ENCODE data around the gene WNK1. TPM values are rescaled to one million over a fixed set of nuclear protein-coding genes. Genes with fewer than 3 reads are reported as not detected.

The WNK1 gene
- total and polyA plus RNA-seq, 2 of the 8 experiments (the other 6 are each of a cell fraction or from before 2014, with no cell fraction given), result 88.2 to 157 TPM

DNA sequence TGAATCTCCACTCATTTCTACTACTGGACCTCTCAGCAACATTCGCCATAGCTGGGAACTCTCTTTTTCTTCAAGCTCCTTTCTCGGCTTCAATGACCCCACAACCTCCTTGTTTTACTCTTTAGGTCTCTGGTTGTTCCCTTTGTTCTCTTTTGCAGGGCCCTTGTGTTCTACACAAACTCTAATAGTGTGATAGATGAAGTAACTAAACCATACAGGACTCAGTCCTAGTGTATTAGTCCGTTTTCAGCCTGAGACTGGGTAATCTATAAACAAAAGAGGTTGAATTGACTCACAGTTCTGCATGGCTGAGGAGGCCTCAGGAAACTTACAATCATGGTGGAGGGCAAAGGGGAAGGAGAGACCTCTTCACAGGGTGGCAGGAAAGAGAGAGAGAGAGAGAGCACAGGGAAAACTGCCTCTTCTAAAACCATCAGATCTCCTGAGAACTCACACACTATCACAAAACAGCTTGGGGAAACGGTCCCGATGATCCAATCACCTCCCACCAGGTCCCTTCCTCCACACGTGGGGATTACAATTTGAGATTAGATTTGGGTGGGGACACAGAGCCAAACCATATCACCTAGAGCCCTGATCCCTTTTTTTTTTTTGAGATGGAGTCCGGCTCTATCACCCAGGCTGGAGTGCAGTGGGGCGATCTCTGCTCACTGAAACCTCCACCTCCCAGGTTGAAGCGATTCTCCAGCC is 32.0 kb upstream of the WNK1 start:
- Histone ChIP-seq H3K9ac (replicated peaks in 1 of 4; ENCODE audit: extremely low read depth in 1 of 4, low read depth in 3 of 4, low read length in 3 of 4) (no peak overlapping the region), H2BK12ac (ENCODE audit: low read depth, low read length) (peak overlapping the region; percentile 30; the same call in 1 of the 2 replicates), H2BK20ac (ENCODE audit: low read length) (peak overlapping the region; percentile 34; the same call in 1 of the 2 replicates), H3K9me3 (ENCODE audit: insufficient read depth in 2 of 2, low read depth in 1 of 2, low read length in 1 of 2) (no peaks in the 10 kb centered on the region), H3K79me1 (ENCODE audit: low read depth, low read length) (no peaks in the 10 kb centered on the region), H3K27ac (ENCODE audit: low read depth, low read length) (no peak overlapping the region), H4K20me1 (replicated peaks in 1 of 2; ENCODE audit: control insufficient read depth in 1 of 2, insufficient read depth in 2 of 2, low read length in 2 of 2) (no peaks in the 10 kb centered on the region), H2BK120ac (replicated peaks; ENCODE audit: low read depth, low read length) (no peak overlapping the region), H3K18ac (ENCODE audit: extremely low read depth, low read length) (peak overlapping the region; percentile 22; the same call in 1 of the 2 replicates), H3K27me3 (replicated peaks in 1 of 4; ENCODE audit: control insufficient read depth in 3 of 4, extremely low read depth in 1 of 4, insufficient read depth in 3 of 4, low read length in 3 of 4) (no peaks in the 10 kb centered on the region), H3K4ac (replicated peaks; ENCODE audit: insufficient read length, low read depth, low read length) (no peak overlapping the region), H4K91ac (replicated peaks; ENCODE audit: insufficient read length, low read length) (no peak overlapping the region), H3K4me3 (ENCODE audit: extremely low read depth in 1 of 4, insufficient read depth in 2 of 4, low read depth in 3 of 4, low read length in 4 of 4) (no peak overlapping the region), H3K4me2 (ENCODE audit: insufficient read depth in 1 of 2, low read depth in 2 of 2, low read length in 2 of 2) (no peak overlapping the region), H2AK5ac (ENCODE audit: low read depth, low read length) (no peak overlapping the region), H3K23ac (ENCODE audit: insufficient read length) (no peak overlapping the region), H3K4me1 (replicated peaks in 1 of 4; ENCODE audit: control insufficient read depth in 3 of 4, insufficient read depth in 4 of 4, low read length in 3 of 4) (peaks cover 0 to 12% (median 2%) of the 10 kb centered on the region in 4 experiments), H4K8ac (ENCODE audit: extremely low read depth, insufficient read depth, low read length) (no peak overlapping the region), H2AFZ (ENCODE audit: low read length) (peak overlapping the region; percentile 94), H3K36me3 (ENCODE audit: control insufficient read depth in 2 of 4, insufficient read depth in 4 of 4, low read length in 3 of 4) (no peaks in the 10 kb centered on the region), H4K5ac (ENCODE audit: insufficient read length, low read depth, low read length) (no peak overlapping the region), H2BK5ac (ENCODE audit: low read depth, low read length) (no peak overlapping the region; the same call in 1 of the 2 replicates), H3K79me2 (ENCODE audit: control insufficient read depth in 1 of 2, insufficient read depth in 2 of 2, low read length in 2 of 2) (no peaks in the 10 kb centered on the region), H3K56ac (replicated peaks; ENCODE audit: insufficient read length, low read depth, low read length) (no peak overlapping the region), H3K23me2 (ENCODE audit: low read depth, low read length) (no peaks in the 10 kb centered on the region; the same call in 1 of the 2 replicates), H3K14ac (ENCODE audit: insufficient read length) (no peak overlapping the region), H2BK15ac (ENCODE audit: low read length) (no peak overlapping the region)
- POLR2A ChIA-PET (ENCODE audit: partially characterized antibody), result interaction anchor here (1.7 kb wide), 1 partner anchor 94 kb away, joined by 5 read pairs; no protein-coding TSS in a partner anchor
- CTCF ChIA-PET (ENCODE audit: partially characterized antibody), result no interaction called here
- WGBS, 2 experiments (ENCODE audit: extremely low coverage in 1 of 2, insufficient coverage in 1 of 2, insufficient read length in 1 of 2, insufficient replicate concordance in 2 of 2, low coverage in 1 of 2, low lambda C conversion rate in 2 of 2, missing lambda C conversion rate in 1 of 2), result 85% methylated on average over 7 of the region's 9 CpGs; no CpG with 5 or more reads in 1 of the 2 experiments
- FAIRE-seq (no peak), DNase-seq (ENCODE audit: low read depth in 1 of 2, low spot score in 2 of 2) (no peak)
- TF ChIP-seq YY1 (IDR thresholded peaks at IDR 0.05; ENCODE audit: low read depth, low read length), result no peak
- no peak for TF ChIP-seq HDAC6 (IDR thresholded peaks at IDR 0.05; ENCODE audit: low read depth, low read length)
- TF ChIP-seq SP1 (IDR thresholded peaks at IDR 0.05; ENCODE audit: low read depth, low read length), result no peak
- no peak for TF ChIP-seq POLR2A (IDR thresholded peaks at IDR 0.05; ENCODE audit: control extremely low read depth in 1 of 2, low read depth in 2 of 2, low read length in 2 of 2)
- TF ChIP-seq TAF1 (IDR thresholded peaks at IDR 0.05; ENCODE audit: low read depth, low read length), result no peak

Data from H1 (cell line).